ENCODE data around the gene DNAJB12.
A peak's percentile ranks its signal among the peaks of the same experiment; 100 is the strongest.

DNAJB12 gene

DNA sequence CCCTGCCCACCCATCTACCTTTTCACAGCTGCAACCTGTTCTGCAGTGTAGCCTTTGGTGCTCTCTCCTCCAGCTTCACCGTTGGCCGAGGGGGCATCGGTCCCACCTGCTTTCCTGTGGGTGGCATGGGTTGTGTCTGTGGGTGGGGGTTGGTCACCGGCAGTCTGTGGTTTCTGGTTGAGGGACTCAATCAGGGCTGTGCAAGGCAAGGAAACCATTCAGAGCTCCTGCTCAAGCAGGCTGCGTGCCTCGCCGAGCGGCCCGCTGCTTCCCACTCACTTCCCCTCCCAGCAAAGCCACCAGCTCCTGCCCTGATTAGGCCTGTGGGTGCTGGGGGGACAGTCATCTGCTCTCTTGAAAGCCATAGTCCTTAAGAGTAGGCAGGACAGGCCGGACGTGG is 9.8 kb downstream of the DNAJB12 start:
- H3K4me3 ChIP-seq (ENCODE audit: control insufficient read depth, low read depth, low read length): no peak overlapping the region
- no peak for DNase-seq (ENCODE audit: low read depth)
- TF ChIP-seq, protein P1, sequence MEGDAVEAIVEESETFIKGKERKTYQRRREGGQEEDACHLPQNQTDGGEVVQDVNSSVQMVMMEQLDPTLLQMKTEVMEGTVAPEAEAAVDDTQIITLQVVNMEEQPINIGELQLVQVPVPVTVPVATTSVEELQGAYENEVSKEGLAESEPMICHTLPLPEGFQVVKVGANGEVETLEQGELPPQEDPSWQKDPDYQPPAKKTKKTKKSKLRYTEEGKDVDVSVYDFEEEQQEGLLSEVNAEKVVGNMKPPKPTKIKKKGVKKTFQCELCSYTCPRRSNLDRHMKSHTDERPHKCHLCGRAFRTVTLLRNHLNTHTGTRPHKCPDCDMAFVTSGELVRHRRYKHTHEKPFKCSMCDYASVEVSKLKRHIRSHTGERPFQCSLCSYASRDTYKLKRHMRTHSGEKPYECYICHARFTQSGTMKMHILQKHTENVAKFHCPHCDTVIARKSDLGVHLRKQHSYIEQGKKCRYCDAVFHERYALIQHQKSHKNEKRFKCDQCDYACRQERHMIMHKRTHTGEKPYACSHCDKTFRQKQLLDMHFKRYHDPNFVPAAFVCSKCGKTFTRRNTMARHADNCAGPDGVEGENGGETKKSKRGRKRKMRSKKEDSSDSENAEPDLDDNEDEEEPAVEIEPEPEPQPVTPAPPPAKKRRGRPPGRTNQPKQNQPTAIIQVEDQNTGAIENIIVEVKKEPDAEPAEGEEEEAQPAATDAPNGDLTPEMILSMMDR (conservative IDR thresholded peaks at IDR 0.05; ENCODE audit: control insufficient read depth, insufficient read depth, low read depth, low read length): no peak

DNA sequence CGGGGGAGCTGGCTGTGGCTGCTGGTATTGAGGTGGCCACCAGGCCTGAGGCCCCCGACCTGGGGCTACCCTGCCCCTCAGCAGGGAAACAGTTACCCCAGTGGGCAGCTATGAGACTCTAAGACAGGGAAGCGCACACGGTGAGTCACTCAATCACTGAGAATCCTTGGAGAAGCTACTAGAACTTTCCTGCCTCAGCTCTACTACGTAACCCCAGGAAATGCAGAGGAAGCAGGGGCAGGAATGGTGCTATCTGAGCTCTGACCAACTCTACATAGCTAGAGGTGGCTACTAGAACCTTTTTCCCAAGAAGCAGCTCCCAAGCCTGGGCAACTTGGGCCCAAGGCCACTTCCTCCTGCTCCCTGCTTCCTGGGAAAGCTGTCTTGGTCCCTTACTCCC is 11.8 kb downstream of the DNAJB12 start:
- TF ChIP-seq, protein P1 (conservative IDR thresholded peaks at IDR 0.05; ENCODE audit: control insufficient read depth, insufficient read depth, low read depth, low read length): no peak
- no peak for DNase-seq (ENCODE audit: low read depth)
- no peak overlapping the region for H3K4me3 ChIP-seq (ENCODE audit: control insufficient read depth, low read depth, low read length)

DNA sequence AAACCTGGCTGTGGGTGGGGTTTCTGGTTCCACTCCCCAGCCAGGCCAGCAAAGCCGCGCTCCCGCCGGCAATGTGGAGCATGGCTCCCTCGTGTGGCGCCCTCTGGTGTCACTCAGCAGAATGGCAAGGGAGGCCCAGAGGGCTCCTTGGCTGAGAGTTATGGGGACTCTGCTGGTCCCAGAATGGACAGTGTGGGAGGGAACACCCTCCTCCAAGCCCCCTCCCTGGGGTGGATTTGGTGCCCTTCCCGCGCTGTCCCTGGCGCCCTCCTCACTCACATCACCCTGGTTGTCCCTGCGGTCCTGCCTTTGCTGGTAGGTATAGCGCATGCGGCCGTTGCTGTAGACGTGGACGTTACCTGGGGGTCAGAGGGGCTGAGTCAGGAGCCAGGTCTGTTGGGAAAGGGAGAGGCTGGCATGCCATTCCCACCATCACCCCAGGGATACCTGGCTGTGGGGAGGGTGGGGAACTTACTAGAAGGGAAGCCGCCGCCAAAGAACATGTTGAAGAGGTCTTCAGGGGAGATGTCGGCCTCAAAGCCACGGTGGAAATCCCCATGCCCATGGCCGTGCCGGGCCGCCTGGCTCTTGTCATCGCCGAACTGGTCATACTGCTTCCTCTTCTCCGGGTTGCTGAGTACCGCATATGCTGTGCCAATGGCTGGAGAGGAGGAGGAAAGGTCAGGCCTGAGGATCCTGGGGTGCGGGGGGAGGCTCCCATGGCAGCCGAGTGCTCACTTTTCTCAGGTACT is 14.0 kb downstream of the DNAJB12 start:
- no peak overlapping the region for H3K4me3 ChIP-seq (ENCODE audit: control insufficient read depth, low read depth, low read length)
- TF ChIP-seq, protein P1 (conservative IDR thresholded peaks at IDR 0.05; ENCODE audit: control insufficient read depth, insufficient read depth, low read depth, low read length): peak; percentile 94
- DNase-seq (ENCODE audit: low read depth): peak; percentile 54

DNA sequence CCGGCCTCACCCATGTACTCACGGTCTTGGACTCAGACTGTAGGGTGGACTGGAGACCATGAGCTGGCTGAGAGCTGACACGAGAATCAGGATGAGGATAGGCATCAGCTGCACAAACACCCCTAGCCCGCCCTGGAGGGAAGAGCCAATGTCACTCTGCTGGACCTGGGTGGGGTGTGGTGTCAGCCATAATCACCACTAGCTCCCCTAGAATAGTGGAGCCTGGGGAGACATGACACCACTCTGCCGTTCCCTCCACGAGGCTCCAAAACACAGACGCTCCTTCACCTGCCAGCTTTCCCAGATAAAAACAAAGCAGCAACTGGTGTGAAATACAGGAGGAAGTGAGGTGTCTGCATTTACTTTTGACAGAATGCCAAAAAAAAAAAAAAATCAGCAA is 16.5 kb downstream of the DNAJB12 start:
- no peak overlapping the region for H3K4me3 ChIP-seq (ENCODE audit: control insufficient read depth, low read depth, low read length)
- no peak for DNase-seq (ENCODE audit: low read depth)
- TF ChIP-seq, protein P1 (conservative IDR thresholded peaks at IDR 0.05; ENCODE audit: control insufficient read depth, insufficient read depth, low read depth, low read length): no peak

DNA sequence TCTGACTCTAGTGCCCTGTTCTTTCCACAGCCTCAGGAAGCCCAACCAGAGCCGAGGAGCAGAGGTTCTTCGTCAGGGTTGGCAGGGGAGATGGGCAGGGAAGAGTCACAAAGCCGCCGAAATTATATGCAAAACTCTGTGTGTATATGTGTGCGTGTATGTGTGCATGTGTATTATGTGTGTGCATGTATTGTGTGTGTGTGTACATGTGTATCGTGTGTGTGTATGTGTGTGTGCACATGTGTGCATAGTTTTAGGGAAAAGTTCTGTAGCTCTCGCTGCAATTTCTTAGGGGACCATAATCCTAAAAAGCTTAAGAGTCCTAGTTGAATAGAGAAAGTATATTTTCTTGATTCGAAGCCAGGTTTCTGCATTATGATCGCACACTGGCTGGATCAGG is 17.0 kb downstream of the DNAJB12 start:
- DNase-seq (ENCODE audit: low read depth): no peak
- H3K4me3 ChIP-seq (ENCODE audit: control insufficient read depth, low read depth, low read length): no peak overlapping the region
- TF ChIP-seq, protein P1 (conservative IDR thresholded peaks at IDR 0.05; ENCODE audit: control insufficient read depth, insufficient read depth, low read depth, low read length): no peak

DNA sequence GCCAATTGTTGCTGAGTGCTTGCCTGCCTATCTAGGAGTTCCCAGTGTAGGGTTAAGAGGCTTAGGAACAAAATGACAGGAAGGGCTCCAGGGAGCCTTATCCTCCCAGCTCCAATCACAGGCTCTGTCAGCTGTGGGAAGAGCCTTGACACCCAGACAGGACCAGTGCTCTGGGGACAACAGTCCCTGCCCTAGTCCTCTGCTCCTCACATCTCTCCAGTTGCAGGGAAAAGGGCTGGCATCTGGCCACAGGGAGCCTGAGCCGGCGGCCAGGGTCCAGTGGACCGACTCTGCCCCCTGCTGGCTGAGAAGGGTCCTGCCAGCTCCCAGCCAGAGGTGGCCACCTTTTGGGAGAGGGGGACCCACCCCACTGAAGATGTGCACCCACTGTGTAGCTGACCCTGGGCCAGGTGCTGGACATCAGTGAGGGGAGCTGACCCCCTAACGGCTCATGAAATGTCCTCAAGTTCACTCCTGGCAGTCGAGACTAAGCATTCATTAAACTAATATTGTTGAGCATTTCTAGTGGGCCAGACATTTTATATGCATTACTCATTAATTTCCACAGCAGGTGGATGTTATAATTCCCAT is 17.6 kb downstream of the DNAJB12 start:
- no peak overlapping the region for H3K4me3 ChIP-seq (ENCODE audit: control insufficient read depth, low read depth, low read length)
- DNase-seq (ENCODE audit: low read depth): peak; percentile 77
- TF ChIP-seq, protein P1 (conservative IDR thresholded peaks at IDR 0.05; ENCODE audit: control insufficient read depth, insufficient read depth, low read depth, low read length): peak; percentile 94
